Right cardiac atrium (tissue), 5 donors: ENCODE data around the gene LITAFD. TPM values are rescaled to one million over a fixed set of nuclear protein-coding genes. Genes with fewer than 3 reads are reported as not detected.

Source experiments
- ATAC-seq, 2 donors: fragments of 200-7000 bp; cut with Tn5 transposase; one replicate each; pipeline versions ENCODE4 v1.8.0 to v1.9.1; 2020; ENCODE audit warnings: moderate library complexity in 2 of 2, mild to moderate bottlenecking in 1 of 2
- DNase-seq, 3 donors: peaks; one replicate each; pipeline ENCODE4 v3.0.0-alpha.2; 2020
- H3K27ac ChIP-seq: one replicate; pipeline ENCODE4 v1.5.1; 2013; ENCODE audit warnings: mild to moderate bottlenecking, low read length, control low read depth, moderate library complexity
- H3K27me3 ChIP-seq: one replicate; pipeline ENCODE4 v1.6.1; 2013; ENCODE audit not compliant: control insufficient read depth, insufficient read depth
- H3K4me1 ChIP-seq: one replicate; pipeline ENCODE4 v1.6.1; 2013; ENCODE audit warnings: low read length; ENCODE audit not compliant: control insufficient read depth, insufficient read depth
- H3K4me3 ChIP-seq: one replicate; pipeline ENCODE4 v1.5.1; 2013; ENCODE audit warnings: low read length, control low read depth
- H3K9me3 ChIP-seq: one replicate; pipeline ENCODE4 v1.6.1; 2013; ENCODE audit warnings: low read length; ENCODE audit not compliant: control insufficient read depth
- WGBS: extraction: QIAGEN DNeasy Blood & Tissue Kit; methylation state at CpG from one replicate; pipeline ENCODE4 v1.1.7; 2013; 5-methylcytosine and 5-hydroxymethylcytosine counted together
- intact Hi-C, 4 donors: fragments of 100-400 bp; cut with DNase I; formaldehyde crosslinking; loops; one replicate each; pipeline versions ENCODE4 v1.11.0 to v1.14.0; 2022 to 2023
- polyA plus RNA-seq: library from polyadenylated mRNA; stranded (reverse); fragments of 200-250 nt; gene quantifications from one replicate; pipeline ENCODE4 v1.2.3, GENCODE V29; 2013
- total RNA-seq, 4 donors: library from RNA; stranded (reverse); fragmentation: NEBNext Ultra II Directional; extraction: Animal tissue kit (Norgen Biotek cat#: 25700); gene quantifications; one replicate each; pipeline ENCODE4 v1.2.1, GENCODE V29; 2021
- donor health status: healthy with polysubstance abuse.
- donor health status: DM: no; HTN: yes; CAD: no.
- donor health status: DM: no; HTN: no; CAD: no.
- donor health status: DM: no; HTN: yes; CAD: no; lungs with severe emphysema.
- donor health status: DM: yes; HTN: yes; CAD: no.

LITAFD gene
- total and polyA plus RNA-seq, 5 donors, result not detected

GRCh38 chr16:8887431-8887765 is 5.2 kb downstream of the LITAFD start:
- 89% methylated on average over 6 of the region's 6 CpGs for WGBS
- Histone ChIP-seq H3K4me3 (no peak overlapping the region), H3K4me1 (peaks cover 2% of the 10 kb centered on the region), H3K27ac (no peak overlapping the region), H3K27me3 (no peaks in the 10 kb centered on the region), H3K9me3 (no peaks in the 10 kb centered on the region)
- ATAC-seq (no peak), DNase-seq (peak in 2 of 3 donors; percentile 41 to 48)
- intact Hi-C loops, result loop anchor here in 2 of 4 donors (10.0 kb wide), 2 partner anchors 233 to 323 kb away; no protein-coding TSS in a partner anchor

- intact Hi-C loops, result loop anchor here in 2 of 4 donors (10.0 kb wide), 2 partner anchors 233 to 323 kb away; no protein-coding TSS in a partner anchor
- Histone ChIP-seq H3K27me3 (no peaks in the 10 kb centered on the region), H3K4me1 (peaks cover 2% of the 10 kb centered on the region), H3K4me3 (no peak overlapping the region), H3K27ac (no peak overlapping the region), H3K9me3 (no peaks in the 10 kb centered on the region)
- 50% methylated on average over 16 of the region's 16 CpGs for WGBS
- ATAC-seq (peak; percentile 64 to 72), DNase-seq (peak; percentile 83 to 94 (median 89))
Observed at GRCh38 chr16:8887952-8888560, 5.9 kb downstream of the LITAFD start.

- no peak for ATAC-seq
- intact Hi-C loops, result loop anchor here in 2 of 4 donors (10.0 kb wide), 2 partner anchors 234 to 324 kb away; no protein-coding TSS in a partner anchor
- DNase-seq, result peak in 2 of 3 donors; percentile 37 to 63
- no peak overlapping the region for H3K27ac ChIP-seq
- peaks cover 2% of the 10 kb centered on the region for H3K4me1 ChIP-seq
- 88% methylated on average over 23 of the region's 23 CpGs for WGBS
- H3K4me3 ChIP-seq, result no peak overlapping the region
- H3K9me3 ChIP-seq, result no peaks in the 10 kb centered on the region
- no peaks in the 10 kb centered on the region for H3K27me3 ChIP-seq
Observed at GRCh38 chr16:8888951-8889892, 7.1 kb downstream of the LITAFD start.

GRCh38 chr16:8889893-8890548 is 7.9 kb downstream of the LITAFD start:
- Histone ChIP-seq H3K27me3 (no peaks in the 10 kb centered on the region), H3K9me3 (no peaks in the 10 kb centered on the region), H3K4me3 (no peak overlapping the region), H3K4me1 (peaks cover 2% of the 10 kb centered on the region), H3K27ac (no peak overlapping the region)
- ATAC-seq (no peak), DNase-seq (no peak)
- 75% methylated on average over 14 of the region's 14 CpGs for WGBS
- intact Hi-C loops, result loop anchor here in 2 of 4 donors (10.0 kb wide), 2 partner anchors 235 to 325 kb away; no protein-coding TSS in a partner anchor

GRCh38 chr16:8890549-8890921 is 8.4 kb downstream of the LITAFD start:
- 68% methylated on average over 5 of the region's 5 CpGs for WGBS
- DNase-seq (no peak), ATAC-seq (no peak)
- intact Hi-C loops, result no loop called here
- peaks cover 2% of the 10 kb centered on the region for H3K4me1 ChIP-seq
- no peak overlapping the region for H3K4me3 ChIP-seq
- no peaks in the 10 kb centered on the region for H3K9me3 ChIP-seq
- H3K27ac ChIP-seq, result no peak overlapping the region
- H3K27me3 ChIP-seq, result no peaks in the 10 kb centered on the region

GRCh38 chr16:8892101-8892575 is 10.0 kb downstream of the LITAFD start:
- DNase-seq, result no peak
- no peak overlapping the region for H3K4me3 ChIP-seq
- H3K9me3 ChIP-seq, result no peaks in the 10 kb centered on the region
- no peaks in the 10 kb centered on the region for H3K27me3 ChIP-seq
- H3K27ac ChIP-seq, result no peak overlapping the region
- intact Hi-C loops, result no loop called here
- WGBS, result 70% methylated on average over 16 of the region's 16 CpGs
- H3K4me1 ChIP-seq, result peaks cover 2% of the 10 kb centered on the region
- peak in 1 of 2 donors; percentile 45 for ATAC-seq

- Histone ChIP-seq H3K4me3 (no peak overlapping the region), H3K9me3 (no peaks in the 10 kb centered on the region), H3K27ac (no peak overlapping the region), H3K4me1 (no peaks in the 10 kb centered on the region), H3K27me3 (no peaks in the 10 kb centered on the region)
- intact Hi-C loops, result no loop called here
- WGBS, result 78% methylated on average over 9 of the region's 9 CpGs
- ATAC-seq, result no peak
- DNase-seq, result no peak
Observed at GRCh38 chr16:8893426-8893825, 11.3 kb downstream of the LITAFD start.

- Histone ChIP-seq H3K27me3 (no peaks in the 10 kb centered on the region), H3K4me1 (no peaks in the 10 kb centered on the region), H3K4me3 (no peak overlapping the region), H3K27ac (no peak overlapping the region), H3K9me3 (no peaks in the 10 kb centered on the region)
- WGBS, result 89% methylated on average over 14 of the region's 14 CpGs
- intact Hi-C loops, result no loop called here
- ATAC-seq, result no peak
- no peak for DNase-seq
Observed at GRCh38 chr16:8893976-8894690, 12.0 kb downstream of the LITAFD start.

- intact Hi-C loops, result no loop called here
- Histone ChIP-seq H3K4me3 (no peak overlapping the region), H3K27me3 (no peaks in the 10 kb centered on the region), H3K9me3 (no peaks in the 10 kb centered on the region), H3K4me1 (no peaks in the 10 kb centered on the region), H3K27ac (no peak overlapping the region)
- no peak for DNase-seq
- WGBS, result 94% methylated on average over 21 of the region's 21 CpGs
- no peak for ATAC-seq
Observed at GRCh38 chr16:8894736-8895334, 12.7 kb downstream of the LITAFD start.

GRCh38 chr16:8898660-8899318 is 16.6 kb downstream of the LITAFD start:
- DNase-seq (no peak), ATAC-seq (no peak)
- 98% methylated on average over 3 of the region's 3 CpGs for WGBS
- no peaks in the 10 kb centered on the region for H3K27me3 ChIP-seq
- H3K27ac ChIP-seq, result no peak overlapping the region
- no peaks in the 10 kb centered on the region for H3K4me1 ChIP-seq
- intact Hi-C loops, result no loop called here
- no peak overlapping the region for H3K4me3 ChIP-seq
- H3K9me3 ChIP-seq, result no peaks in the 10 kb centered on the region
